NCI-H187 (cell line): ENCODE results near the gene VARS1.
"Not testable (repeated sequence)": the region's sequence is repeated elsewhere in the genome, so short reads cannot be mapped to it uniquely, and the experiment has no call there.

Experiments
- DNase-seq, 2 experiments: peaks; one replicate each; lab custom pipeline; 2025; lab: John Stamatoyannopoulos, UW

VARS1 gene

DNA sequence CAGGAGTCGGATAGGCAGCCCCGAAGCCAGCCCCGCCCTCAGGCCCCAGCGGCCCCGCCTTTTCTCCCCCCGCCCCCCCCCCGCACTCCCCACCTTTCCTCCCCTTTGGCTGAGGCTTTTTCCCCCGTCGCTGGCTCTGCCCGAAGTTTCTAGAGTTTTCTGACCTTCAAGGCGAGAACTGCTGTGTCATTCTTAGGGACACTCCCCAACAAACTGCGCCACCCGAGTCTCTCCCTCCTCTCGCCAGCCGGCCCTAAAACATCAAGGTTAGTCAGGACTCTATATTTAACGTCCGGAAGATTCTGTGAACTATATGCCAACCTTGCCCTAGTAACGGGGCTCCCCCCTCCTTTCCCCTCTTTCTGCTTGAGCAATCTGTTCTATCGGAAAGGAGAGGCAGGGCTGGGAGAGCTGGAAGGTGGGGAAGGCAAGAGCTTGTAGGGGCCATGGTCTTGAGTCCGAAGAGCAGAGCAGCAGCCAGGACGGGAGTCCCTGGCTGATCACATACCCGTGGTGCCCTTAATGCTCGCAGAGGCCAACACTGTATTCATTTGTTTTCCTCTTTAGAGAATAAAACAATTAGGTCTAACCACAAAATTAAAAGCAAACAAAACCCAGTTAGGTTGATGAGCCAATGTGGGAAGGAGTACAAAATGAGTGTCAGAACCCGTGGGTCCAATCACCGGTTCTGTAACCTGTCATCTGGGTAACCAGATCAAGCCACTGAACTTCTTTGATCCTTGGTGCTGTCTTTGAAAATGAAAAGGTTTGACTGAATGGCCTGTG, 26.7 kb upstream of the VARS1 start:
- DNase-seq, result no peak

DNA sequence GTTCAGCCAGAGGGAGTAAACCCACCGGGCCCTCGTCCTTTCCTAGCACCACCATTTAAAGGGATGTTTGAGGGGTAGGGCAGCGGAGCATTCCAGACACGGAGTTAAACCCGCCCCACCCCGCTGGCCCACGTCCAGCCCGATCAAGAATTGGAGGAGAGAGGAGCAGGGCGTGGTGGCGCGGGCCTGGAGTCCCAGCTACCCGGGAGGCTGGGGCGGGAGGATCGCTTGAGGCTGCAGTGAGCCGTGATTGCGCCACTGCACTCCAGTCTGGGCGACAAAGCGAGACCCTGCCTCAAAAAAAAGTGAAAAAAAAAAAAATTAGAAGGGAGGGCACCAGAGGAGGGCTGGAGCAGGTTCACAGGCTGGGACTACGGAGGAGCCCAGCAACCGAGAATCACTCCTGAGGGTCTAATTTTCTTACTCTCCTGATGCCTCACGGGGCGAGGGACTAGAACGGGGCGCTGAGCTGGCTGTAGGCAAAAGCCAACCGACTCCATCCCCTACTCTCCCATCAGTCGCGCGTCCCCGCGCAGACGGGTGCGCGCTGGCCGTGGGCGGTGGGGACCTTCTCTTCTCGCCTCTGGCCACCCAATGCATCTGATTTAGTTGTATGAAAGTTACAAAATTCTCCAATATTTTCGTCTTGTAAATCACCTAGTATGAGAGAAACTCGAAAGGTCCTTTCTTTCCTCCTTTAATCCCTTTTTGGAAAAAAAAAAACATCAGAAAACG, 25.9 kb upstream of the VARS1 start:
- peak in 1 of 2 experiments; percentile 5 for DNase-seq

DNA sequence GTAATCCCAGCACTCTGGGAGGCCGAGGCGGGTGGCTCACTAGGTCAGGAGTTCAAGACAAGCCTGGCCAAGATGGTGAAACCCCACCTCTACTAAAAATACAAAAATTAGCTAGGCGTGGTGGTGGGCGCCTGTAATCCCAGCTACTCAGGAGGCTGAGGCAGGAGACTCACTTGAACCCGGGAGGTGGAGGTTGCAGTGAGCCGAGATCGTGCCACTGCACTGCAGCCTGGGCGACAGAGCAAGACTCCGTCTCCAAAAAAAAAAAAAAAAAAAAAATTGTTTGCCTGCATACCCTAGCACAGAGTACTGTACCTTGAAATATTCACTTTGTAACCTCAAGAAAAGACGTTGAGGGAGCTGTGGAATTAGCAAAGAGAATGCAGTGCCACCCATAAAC, 24.8 kb upstream of the VARS1 start:
- DNase-seq, result not testable (repeated sequence)

DNA sequence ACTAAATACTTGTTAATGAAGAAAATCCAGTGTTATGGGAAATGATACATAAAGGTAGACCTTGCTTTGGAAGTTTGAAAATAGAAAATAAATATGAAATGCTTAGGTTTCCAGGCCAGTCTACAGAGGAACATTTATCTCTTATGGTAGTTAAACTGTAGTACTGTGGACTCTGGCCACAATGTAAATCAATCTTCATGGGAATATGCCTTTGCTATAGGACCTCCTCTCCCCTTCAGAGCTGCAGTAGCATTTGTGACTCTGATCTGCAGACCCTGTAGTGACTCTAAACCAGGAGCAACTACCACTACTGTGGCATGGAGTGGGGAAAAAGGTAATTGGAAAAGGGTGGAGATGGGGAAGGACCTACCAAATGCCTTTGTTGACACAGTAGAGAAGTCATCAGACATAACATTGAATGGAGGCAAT, 24.3 kb upstream of the VARS1 start:
- no peak for DNase-seq

- not testable (repeated sequence) for DNase-seq
These were observed 22.5 kb upstream of the VARS1 start for GRCh38 chr6:31817929-31818511.

- not testable (repeated sequence) for DNase-seq
These were observed 21.8 kb upstream of the VARS1 start for GRCh38 chr6:31817133-31817928.

DNA sequence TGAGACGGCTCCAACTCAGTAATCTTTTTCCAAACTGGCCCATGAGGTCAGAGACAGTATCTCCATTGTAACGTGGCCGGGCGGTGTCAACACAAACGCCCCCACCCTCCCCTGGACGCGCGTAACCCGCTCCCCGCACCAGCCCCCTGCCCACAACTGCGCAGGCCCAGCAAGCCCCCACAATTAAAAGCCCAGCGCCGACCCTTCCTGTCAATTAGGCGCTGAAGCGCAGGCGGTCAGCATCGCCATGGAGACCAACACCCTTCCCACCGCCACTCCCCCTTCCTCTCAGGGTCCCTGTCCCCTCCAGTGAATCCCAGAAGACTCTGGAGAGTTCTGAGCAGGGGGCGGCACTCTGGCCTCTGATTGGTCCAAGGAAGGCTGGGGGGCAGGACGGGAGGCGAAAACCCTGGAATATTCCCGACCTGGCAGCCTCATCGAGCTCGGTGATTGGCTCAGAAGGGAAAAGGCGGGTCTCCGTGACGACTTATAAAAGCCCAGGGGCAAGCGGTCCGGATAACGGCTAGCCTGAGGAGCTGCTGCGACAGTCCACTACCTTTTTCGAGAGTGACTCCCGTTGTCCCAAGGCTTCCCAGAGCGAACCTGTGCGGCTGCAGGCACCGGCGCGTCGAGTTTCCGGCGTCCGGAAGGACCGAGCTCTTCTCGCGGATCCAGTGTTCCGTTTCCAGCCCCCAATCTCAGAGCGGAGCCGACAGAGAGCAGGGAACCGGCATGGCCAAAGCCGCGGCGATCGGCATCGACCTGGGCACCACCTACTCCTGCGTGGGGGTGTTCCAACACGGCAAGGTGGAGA, 19.7 kb upstream of the VARS1 start, which contains the start of the genes HSPA1A and HSPA1L:
Gene HSPA1A, plus strand, starts transcription at position 519 of the 814 bp plus-strand sequence. Its CDS starts 214 bp downstream, at position 733.
Gene HSPA1L, minus strand, starts transcription at position 259 of the 814 bp plus-strand sequence. CDS start 3,311 bp downstream, outside the sequence.
- peak; percentile 82 to 92 for DNase-seq

GRCh38 chr6:31814677-31815024, 19.1 kb upstream of the VARS1 start:
- peak; percentile 68 to 90 for DNase-seq

DNA sequence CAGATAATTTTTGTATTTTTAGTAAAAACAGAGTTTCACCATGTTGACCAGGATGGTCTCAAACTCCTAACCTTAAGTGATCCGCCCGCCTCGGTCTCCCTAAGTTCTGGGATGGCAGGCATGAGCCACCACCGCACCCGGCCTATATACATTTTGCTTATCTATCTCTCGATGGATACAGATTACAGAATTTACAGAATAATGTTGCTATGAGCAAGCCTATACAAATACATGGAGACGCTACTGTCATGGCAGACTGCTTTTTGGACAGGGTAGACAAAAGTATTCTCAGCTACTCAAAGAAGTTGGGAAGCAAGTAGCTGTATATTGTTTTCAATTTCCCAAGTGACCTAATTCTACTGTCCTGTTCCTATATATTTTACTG, 17.9 kb upstream of the VARS1 start:
- DNase-seq, result no peak

- DNase-seq, result no peak
These were observed 16.1 kb upstream of the VARS1 start for GRCh38 chr6:31811645-31812044.

- not testable (repeated sequence) for DNase-seq
These were observed 13.0 kb upstream of the VARS1 start for GRCh38 chr6:31808599-31808998.

- peak; percentile 94 to 95 for DNase-seq
These were observed 11.1 kb upstream of the VARS1 start, which contains the start of gene LSM2 for GRCh38 chr6:31806470-31807272. Gene LSM2, minus strand, starts transcription at chr6:31806966. Its CDS starts 209 bp downstream, at chr6:31806757.

DNA sequence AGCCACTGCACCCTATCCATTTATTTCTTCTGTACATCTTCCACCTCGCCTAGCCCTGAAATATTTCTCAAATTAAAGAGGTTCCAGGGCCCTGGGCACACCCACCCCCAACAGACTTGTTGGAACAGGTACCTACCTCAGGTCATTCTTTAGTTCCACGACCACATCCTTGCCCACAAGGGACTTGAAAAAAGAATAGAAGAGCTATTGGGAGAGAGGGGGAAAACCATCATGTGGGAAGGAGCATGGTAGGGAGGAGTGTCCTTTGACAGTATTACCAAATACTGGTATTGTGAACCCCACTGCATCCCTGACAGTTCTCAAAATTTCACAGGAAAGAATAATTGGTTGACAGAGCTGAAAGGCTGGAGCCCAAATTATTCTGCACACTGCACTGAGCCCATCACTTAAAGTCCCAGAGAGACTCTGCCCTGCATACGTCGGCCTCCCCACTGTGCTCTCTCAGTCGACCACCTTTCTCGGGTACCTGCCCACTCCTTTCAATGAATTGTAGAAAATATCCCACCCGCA, 10.5 kb upstream of the VARS1 start:
- DNase-seq, result no peak

DNA sequence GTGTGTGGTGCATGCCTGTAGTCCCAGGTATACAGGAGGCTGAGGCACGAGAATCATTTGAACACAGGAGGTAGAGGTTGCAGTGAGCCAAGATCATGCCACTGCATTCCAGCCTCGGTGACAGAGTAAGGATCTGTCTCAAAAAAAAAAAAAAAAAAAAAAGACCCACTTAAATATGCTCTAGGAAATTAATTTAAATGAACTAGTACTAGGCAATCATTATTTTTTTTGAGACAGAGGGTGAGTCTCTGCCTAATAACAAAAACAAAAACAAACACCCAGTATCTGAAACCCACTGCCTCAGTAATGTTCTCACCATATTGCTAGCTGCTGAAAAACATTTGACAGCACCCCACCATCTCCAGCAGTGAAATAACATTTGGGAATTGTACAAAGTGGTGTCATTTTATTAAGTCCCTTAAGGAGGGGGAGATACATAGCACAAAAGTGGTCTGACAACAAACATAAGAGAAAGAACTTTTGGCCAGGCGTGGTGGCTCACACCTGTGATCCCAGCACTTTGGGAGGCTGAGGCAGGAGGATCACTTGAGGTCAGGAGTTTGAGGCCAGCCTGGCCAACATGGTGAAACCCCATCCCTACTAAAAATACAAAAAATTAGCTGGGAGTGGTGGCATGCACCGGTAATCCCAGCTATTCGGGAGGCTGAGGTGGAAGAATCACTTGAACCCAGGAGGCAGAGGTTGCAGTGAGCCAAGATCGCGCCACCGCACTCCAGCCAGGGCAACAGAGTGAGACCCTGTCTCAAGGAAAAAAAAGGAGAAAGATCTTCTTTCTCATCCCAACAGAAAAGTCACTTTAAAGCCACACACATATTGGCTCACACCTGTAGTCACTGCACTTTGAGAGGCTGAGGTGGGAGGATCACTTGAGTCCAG, 5.7 kb upstream of the VARS1 start:
- not testable (repeated sequence) for DNase-seq

DNA sequence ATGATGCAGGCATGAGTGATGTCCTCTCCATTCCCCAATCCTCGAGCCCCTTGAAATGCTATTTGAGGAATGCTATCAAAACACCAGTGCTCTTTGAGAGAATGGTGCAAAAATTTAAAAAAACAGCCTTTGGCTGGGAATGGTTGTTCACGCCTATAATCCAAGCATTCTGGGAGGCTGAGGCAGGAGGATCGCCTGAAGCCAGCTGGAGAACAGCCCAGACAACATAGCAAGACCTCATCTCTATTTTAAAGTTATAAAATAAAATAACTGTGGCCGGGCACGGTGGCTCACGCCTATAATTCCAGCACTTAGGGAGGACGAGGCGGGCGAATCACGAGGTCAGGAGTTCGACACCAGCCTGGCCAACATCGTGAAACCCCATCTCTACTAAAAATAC, 4.2 kb upstream of the VARS1 start:
- no peak for DNase-seq

- no peak for DNase-seq
These were observed 2.0 kb upstream of the VARS1 start for GRCh38 chr6:31797588-31797987.

DNA sequence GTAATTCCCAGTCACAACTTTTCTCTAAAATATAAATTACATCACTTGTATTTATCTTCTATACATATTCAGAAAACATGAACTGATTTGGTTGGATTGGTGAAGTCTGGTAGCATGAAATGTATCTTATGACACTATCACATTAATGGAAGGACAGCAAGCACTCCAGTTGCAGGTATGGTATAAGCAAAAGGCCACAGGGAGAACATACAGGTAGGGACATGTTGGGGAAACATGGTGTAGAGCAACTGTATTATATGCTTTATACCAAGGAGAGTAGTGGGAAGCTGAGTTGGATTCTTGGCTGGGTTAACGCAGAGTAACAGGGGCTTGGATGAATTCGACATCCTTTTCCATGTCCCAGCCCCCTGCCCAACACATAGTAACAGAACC, 1.4 kb upstream of the VARS1 start:
- DNase-seq, result no peak

- no peak for DNase-seq
These were observed 511 bp downstream of the VARS1 start for GRCh38 chr6:31794866-31795615.
